Measurements from ENCODE around the gene TMEM181.

Gene TMEM181

GRCh38 chr6:158565482-158566040 lies 5.7 kb downstream of the TMEM181 start:
- DNase-seq, result no peak

DNA sequence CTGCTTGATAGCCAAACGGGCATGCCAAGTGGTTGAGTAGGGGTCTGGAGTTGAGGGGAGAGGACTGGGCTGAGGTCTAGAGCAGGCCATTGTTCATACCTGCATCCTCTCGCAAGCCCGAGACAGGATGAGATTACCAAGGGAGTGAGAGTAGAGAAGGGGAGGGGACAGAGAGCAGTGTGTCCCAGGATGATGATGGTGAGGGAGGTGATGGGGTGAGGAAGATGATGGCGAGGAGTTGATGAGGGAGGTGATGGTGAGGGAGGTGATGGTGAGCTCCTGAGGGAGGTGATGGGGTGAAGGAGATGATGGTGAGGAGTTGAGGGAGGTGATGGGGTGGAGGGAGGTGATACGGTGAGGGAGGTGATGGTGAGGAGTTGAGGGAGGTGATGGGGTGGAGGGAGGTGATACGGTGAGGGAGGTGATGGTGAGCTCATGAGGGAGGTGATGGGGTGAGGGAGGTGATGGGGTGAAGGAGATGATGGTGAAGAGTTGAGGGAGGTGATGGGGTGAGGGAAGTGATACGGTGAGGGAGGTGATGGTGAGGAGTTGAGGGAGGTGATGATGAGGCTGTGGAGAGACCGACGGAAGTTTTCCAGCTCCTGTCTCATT lies 6.4 kb downstream of the TMEM181 start:
- DNase-seq, result no peak

- no peak for DNase-seq
These were observed 7.3 kb downstream of the TMEM181 start for GRCh38 chr6:158567152-158567551.

DNA sequence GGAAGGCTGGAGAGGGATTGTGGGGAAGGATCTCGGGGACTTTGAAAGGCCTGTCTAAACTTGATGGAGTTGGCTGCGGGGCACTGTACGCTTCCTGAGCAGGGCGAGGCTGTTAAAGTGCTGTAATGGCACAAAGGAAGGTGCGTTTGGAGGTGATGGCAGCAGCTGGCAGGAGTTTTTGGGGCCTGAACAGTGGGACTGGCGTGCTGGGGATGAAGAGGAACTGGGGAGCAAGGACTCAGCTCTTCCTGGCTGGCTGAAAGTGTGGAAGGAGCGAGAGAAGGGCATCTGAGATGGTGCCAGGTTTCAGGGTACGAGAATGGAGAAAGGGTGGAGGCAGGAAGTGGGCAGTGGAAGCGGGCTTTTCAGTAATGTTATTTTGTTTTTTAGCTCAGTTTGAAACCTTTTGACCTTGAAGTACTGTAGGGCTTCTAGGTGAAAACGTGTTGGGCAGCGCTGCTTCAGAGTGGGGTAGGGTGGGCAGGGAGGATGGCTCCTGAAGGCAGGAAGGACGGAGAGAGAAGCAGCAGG lies 8.0 kb downstream of the TMEM181 start:
- DNase-seq, result no peak

DNA sequence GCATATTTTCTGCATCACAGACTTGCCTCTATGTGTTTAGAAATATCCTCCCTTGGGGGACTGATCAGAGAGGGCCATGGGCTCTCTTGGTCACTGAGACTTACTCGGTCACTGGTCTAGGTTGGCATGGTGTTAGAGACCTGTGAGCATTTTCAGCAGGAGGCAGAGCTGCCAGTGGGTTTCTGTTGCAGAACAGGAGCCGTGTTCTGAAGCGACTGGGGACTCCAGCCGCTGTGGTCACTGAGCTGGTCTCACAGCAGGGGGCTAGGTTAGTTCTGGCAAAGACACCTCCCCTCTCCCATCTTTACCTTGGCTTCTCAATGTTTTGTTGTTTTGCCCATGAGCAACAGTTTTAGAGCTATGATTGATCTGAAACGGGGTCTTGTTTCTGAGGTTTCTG lies 8.7 kb downstream of the TMEM181 start:
- DNase-seq, result no peak

DNA sequence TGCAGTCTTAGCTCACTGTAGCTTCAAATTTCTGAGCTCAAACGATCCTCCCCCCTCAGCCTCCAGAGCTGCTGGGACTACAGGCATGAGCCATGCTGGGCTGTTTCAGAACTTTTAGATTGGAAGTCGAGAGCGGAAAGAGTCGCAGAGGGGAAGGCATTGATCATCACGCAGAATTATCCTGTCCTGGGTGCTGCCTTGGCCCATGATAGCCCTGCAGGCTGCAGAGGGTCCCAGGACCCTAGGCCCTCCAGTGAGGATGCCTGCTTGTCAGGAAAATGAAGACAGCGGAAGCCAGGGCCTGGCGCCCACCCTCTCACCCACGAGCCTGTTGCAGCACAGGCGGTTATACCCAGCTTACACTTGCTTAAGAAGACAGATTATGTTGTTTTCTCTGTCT lies 9.1 kb downstream of the TMEM181 start:
- no peak for DNase-seq

GRCh38 chr6:158570681-158570962 lies 10.7 kb downstream of the TMEM181 start:
- DNase-seq, result peak; percentile 83

- no peak for DNase-seq
These were observed 12.1 kb downstream of the TMEM181 start for GRCh38 chr6:158571826-158572652.

GRCh38 chr6:158572653-158573541 lies 13.0 kb downstream of the TMEM181 start:
- DNase-seq, result no peak

DNA sequence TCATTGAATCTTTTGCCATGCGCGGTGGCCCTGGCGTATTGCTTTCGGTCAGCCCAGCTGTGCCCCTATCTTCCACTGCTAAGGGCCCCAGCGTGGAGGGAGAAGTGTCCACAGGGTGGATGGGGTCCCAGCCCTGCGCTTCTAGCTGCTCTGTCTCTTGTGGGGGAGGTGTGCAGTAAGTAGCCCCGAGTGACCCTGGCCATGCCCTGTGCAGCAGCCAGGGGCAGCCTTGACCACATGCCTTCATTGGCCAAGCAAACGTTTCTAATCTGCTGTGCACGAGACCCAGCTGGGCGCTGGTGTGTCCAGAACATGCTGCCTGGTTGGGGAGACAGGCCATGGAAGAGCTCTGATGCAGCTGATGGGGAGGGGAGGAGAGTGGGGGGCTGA lies 13.6 kb downstream of the TMEM181 start:
- no peak for DNase-seq

- no peak for DNase-seq
These were observed 14.9 kb downstream of the TMEM181 start for GRCh38 chr6:158574800-158575199.

DNA sequence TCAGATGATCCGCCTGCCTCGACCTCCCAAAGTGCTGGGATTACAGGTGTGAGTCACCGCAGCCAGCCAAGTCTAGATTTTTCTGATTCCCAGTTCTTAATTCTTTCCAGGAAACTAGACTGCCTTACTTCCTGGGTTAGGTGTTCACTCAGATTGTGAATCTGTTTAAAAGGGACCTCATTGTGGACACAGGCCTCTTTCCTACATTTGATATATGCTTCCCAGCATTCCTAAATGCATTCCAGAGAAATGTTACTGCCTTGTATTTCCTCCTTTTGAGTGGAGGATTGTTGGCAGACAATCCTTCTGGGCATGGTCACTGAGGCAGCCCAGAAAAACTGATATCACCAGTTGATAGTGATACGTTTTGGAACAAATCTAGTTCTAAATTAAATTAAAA lies 15.7 kb downstream of the TMEM181 start:
- DNase-seq, result no peak

GRCh38 chr6:158584236-158584651 lies 24.4 kb downstream of the TMEM181 start:
- DNase-seq, result no peak

- no peak for DNase-seq
These were observed 26.8 kb downstream of the TMEM181 start for GRCh38 chr6:158586652-158587051.

DNA sequence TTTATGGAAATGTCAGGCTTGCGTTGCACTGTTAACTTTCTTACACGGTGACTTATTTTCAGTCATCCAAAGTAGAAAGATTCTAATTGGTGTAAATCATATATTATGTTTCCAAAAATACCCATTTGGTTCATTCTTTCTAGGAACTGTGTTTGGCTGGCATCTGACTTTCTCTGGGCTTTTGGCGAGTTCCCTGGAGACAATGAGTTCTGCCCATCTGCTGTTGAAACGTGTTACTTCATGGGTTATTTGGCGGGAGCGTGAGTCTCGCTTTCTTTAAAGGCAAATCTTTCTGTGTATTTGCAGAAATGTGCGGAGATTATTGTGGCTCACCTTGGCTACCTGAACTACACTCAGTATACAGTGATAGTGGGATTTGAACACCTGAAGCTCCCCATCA lies 29.5 kb downstream of the TMEM181 start:
- no peak for DNase-seq

GRCh38 chr6:158591134-158591809 lies 31.4 kb downstream of the TMEM181 start:
- no peak for DNase-seq

DNA sequence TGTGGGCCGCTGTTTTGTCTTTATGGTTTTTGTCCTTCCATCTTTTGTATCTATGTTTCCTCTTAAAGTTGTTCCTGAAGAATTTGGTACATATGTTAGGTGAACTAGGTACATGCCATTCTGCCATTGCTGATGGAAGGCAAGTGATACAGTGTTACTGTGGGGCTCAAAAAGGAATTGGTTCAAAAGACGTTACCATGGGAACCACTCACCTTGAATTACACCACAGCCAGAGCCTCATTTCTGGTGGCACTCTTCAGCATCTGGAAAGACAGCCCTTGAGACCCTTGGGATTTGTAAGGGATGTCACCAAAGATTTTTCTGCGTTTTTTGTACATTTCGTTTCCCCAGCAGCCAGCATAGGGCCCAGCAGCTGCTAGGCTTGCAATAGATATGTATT lies 31.9 kb downstream of the TMEM181 start:
- DNase-seq, result no peak

DNA sequence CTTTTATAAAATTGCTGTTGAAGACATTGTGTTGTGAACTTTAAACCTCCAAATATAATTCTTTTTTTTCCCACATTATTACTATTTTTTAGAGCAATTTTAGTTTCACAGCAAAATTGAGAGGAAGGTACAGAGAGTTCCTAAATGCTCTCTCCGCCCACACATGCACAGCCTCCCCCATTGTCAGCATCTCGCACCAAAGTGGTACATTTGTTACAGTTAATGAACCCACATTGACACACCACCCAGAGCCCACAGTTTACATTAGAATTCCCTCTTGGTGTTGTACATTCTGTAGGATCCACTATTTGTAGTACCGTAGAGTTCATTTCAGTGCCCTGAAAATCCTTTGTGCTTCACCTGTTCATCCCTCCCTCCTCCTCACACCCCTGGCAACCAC lies 33.8 kb downstream of the TMEM181 start:
- no peak for DNase-seq

DNA sequence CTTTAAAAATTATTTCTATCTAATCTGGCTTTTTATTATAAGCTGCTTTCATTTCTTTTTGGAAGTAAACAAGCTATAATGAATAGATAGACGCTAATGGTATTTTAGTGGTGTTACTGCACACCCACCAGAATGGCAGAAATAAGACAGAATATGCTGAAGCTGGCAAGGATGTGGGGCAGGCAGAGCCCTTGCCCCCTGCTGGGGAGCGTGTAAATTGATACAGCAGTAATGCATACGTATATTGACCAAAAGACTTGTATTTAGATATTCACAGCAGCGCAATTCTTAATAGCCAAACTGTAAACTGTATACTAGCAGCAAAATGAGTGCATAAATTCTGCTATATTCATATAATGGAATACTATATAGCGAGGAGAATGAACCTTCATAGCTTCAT lies 35.3 kb downstream of the TMEM181 start:
- DNase-seq, result no peak

DNA sequence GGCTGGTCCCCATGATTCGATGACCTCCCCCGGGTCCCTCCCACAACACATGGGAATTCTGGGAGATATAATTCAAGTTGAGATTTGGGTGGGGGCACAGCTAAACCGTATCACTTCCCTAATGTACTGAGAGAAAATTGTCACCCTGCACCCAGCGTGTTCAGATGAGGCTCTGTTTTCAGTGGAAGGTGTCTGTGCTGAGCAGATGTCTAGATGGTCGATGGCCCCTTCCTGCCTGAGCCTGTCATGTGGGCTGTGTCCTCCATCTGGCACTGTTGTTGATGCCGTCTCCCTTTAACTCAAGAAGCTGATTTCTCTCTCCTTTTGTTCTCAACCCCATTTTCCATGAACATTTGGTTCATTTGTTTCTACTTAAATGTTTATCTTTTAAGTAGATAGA lies 37.0 kb downstream of the TMEM181 start:
- no peak for DNase-seq

- DNase-seq, result no peak
These were observed 37.7 kb downstream of the TMEM181 start for GRCh38 chr6:158597565-158597964.

- no peak for DNase-seq
These were observed 39.7 kb downstream of the TMEM181 start for GRCh38 chr6:158599635-158600034.

Measured in NCI-H345 (cell line).